Fibroblast of the aortic adventitia (primary cell): ENCODE results near the gene TMPRSS3. TPM values are rescaled to one million over a fixed set of nuclear protein-coding genes. Genes with fewer than 3 reads are reported as not detected.
A peak's percentile ranks its signal among the peaks of the same experiment; 100 is the strongest.

Experiments used
- DNase-seq: peaks from one replicate; pipeline ENCODE4 v3.0.0-alpha.2; 2010; ENCODE audit warnings: low read depth
- H3K4me3 ChIP-seq: 2 replicates; pipeline ENCODE4 v1.5.1; 2011; ENCODE audit warnings: low read depth, mild to moderate bottlenecking, control low read depth, low read length, moderate library complexity
- total RNA-seq: library from RNA; depleted of rRNA; stranded (reverse); fragments of >200 nt; gene quantifications from 2 replicates; pipeline ENCODE4 v1.2.3, GENCODE V29; 2012; ENCODE audit warnings: low replicate concordance
- TF ChIP-seq, protein P1 (sequence below): IDR thresholded peaks from 2 replicates; pipeline ENCODE4 v1.5.1; 2011; ENCODE audit warnings: mild to moderate bottlenecking, low read length, control low read depth, inconsistent platforms; ENCODE audit not compliant: insufficient read depth

TMPRSS3 gene
- total RNA-seq, 1 donor = not detected

GRCh38 chr21:42414928-42415769, 19.3 kb upstream of the TMPRSS3 start:
- TF ChIP-seq, protein P1, sequence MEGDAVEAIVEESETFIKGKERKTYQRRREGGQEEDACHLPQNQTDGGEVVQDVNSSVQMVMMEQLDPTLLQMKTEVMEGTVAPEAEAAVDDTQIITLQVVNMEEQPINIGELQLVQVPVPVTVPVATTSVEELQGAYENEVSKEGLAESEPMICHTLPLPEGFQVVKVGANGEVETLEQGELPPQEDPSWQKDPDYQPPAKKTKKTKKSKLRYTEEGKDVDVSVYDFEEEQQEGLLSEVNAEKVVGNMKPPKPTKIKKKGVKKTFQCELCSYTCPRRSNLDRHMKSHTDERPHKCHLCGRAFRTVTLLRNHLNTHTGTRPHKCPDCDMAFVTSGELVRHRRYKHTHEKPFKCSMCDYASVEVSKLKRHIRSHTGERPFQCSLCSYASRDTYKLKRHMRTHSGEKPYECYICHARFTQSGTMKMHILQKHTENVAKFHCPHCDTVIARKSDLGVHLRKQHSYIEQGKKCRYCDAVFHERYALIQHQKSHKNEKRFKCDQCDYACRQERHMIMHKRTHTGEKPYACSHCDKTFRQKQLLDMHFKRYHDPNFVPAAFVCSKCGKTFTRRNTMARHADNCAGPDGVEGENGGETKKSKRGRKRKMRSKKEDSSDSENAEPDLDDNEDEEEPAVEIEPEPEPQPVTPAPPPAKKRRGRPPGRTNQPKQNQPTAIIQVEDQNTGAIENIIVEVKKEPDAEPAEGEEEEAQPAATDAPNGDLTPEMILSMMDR = no peak
- DNase-seq = peak; percentile 7
- H3K4me3 ChIP-seq = no peak overlapping the region

GRCh38 chr21:42414553-42414927, 18.7 kb upstream of the TMPRSS3 start:
- DNase-seq = no peak
- TF ChIP-seq, protein P1 = no peak
- no peak overlapping the region for H3K4me3 ChIP-seq

- H3K4me3 ChIP-seq = no peak overlapping the region
- TF ChIP-seq, protein P1 = no peak
- no peak for DNase-seq
Measured at GRCh38 chr21:42414066-42414465, 18.2 kb upstream of the TMPRSS3 start.

GRCh38 chr21:42413500-42413899, 17.6 kb upstream of the TMPRSS3 start:
- TF ChIP-seq, protein P1 = no peak
- no peak for DNase-seq
- H3K4me3 ChIP-seq = no peak overlapping the region

GRCh38 chr21:42413093-42413492, 17.2 kb upstream of the TMPRSS3 start:
- TF ChIP-seq, protein P1 = no peak
- DNase-seq = no peak
- H3K4me3 ChIP-seq = no peak overlapping the region

- DNase-seq = no peak
- TF ChIP-seq, protein P1 = no peak
- no peak overlapping the region for H3K4me3 ChIP-seq
Measured at GRCh38 chr21:42412636-42412933, 16.7 kb upstream of the TMPRSS3 start.
